Mesenchymal stem cell (in vitro differentiated cells and primary cell): ENCODE data around the gene IFIT2.

Experiments
- DNase-seq: peaks from one replicate; pipeline ENCODE4 v3.0.0-alpha.2; 2013
- H2AFZ ChIP-seq: one replicate; pipeline ENCODE4 v1.6.1; 2013; ENCODE audit warnings: low read depth, mild to moderate bottlenecking, control low read depth, inconsistent platforms, low read length, moderate library complexity
- H2AK5ac ChIP-seq: 2 replicates; pipeline ENCODE4 v1.6.1; 2013; ENCODE audit warnings: low read length, moderate library complexity, mild to moderate bottlenecking, inconsistent platforms; ENCODE audit not compliant: severe bottlenecking
- H2BK120ac ChIP-seq: one replicate; pipeline ENCODE4 v1.6.1; 2013; ENCODE audit warnings: low read depth, mild to moderate bottlenecking, inconsistent platforms, low read length, moderate library complexity
- H2BK12ac ChIP-seq, 2 experiments: one replicate each; pipeline ENCODE4 v1.6.1; 2013; ENCODE audit warnings: inconsistent platforms in 2 of 2, low read length in 2 of 2, mild to moderate bottlenecking in 2 of 2, moderate library complexity in 2 of 2, control low read depth in 1 of 2
- H2BK15ac ChIP-seq: one replicate; pipeline ENCODE4 v1.6.1; 2013; ENCODE audit warnings: mild to moderate bottlenecking, low read depth, inconsistent platforms; ENCODE audit not compliant: poor library complexity, severe bottlenecking
- H2BK5ac ChIP-seq: 2 replicates; pipeline ENCODE4 v1.6.1; 2013; ENCODE audit warnings: low read depth, mild to moderate bottlenecking, low read length, control low read depth, inconsistent platforms; ENCODE audit not compliant: poor library complexity, severe bottlenecking
- H3K14ac ChIP-seq, 2 experiments: one replicate each; pipeline ENCODE4 v1.6.1; 2013; ENCODE audit warnings: inconsistent platforms in 2 of 2, low read length in 2 of 2, control low read depth in 1 of 2, mild to moderate bottlenecking in 1 of 2, moderate library complexity in 1 of 2
- H3K18ac ChIP-seq, 2 experiments: one replicate each; pipeline ENCODE4 v1.6.1; 2013; ENCODE audit warnings: inconsistent platforms in 2 of 2, low read length in 2 of 2, control low read depth in 1 of 2, low read depth in 1 of 2, mild to moderate bottlenecking in 1 of 2
- H3K23ac ChIP-seq, 2 experiments: one replicate each; pipeline ENCODE4 v1.6.1; 2013; ENCODE audit warnings: inconsistent platforms in 2 of 2, low read length in 2 of 2, mild to moderate bottlenecking in 2 of 2, moderate library complexity in 2 of 2, control low read depth in 1 of 2
- H3K27ac ChIP-seq: 2 replicates; pipeline ENCODE4 v1.5.1; 2013; ENCODE audit warnings: mild to moderate bottlenecking, moderate library complexity, low read length, control low read depth, inconsistent platforms; ENCODE audit not compliant: poor library complexity, severe bottlenecking
- H3K27me3 ChIP-seq, 2 experiments: 2 replicates each; pipeline versions ENCODE4 v1.6.1 to v1.7.0; 2013; ENCODE audit warnings: low read length in 2 of 2, mild to moderate bottlenecking in 2 of 2, moderate library complexity in 2 of 2, control low read depth in 1 of 2, inconsistent platforms in 1 of 2; ENCODE audit not compliant: control insufficient read depth in 1 of 2, insufficient read depth in 1 of 2
- H3K36me3 ChIP-seq, 2 experiments: 2 replicates each; pipeline versions ENCODE4 v1.6.1 to v1.7.0; 2013; ENCODE audit warnings: low read length in 2 of 2, control low read depth in 1 of 2, inconsistent platforms in 1 of 2, low read depth in 1 of 2, mild to moderate bottlenecking in 1 of 2; ENCODE audit not compliant: insufficient read depth in 2 of 2, control insufficient read depth in 1 of 2
- H3K4ac ChIP-seq, 2 experiments: one replicate each; pipeline ENCODE4 v1.6.1; 2013; ENCODE audit warnings: inconsistent platforms in 2 of 2, low read length in 2 of 2, mild to moderate bottlenecking in 2 of 2, moderate library complexity in 2 of 2, control low read depth in 1 of 2, low read depth in 1 of 2
- H3K4me1 ChIP-seq: 2 replicates; pipeline ENCODE4 v1.6.1; 2013; ENCODE audit warnings: low read depth, low read length, control low read depth; ENCODE audit not compliant: control insufficient read depth, insufficient read depth
- H3K4me2 ChIP-seq: 2 replicates; pipeline ENCODE4 v1.6.1; 2013; ENCODE audit warnings: low read length, mild to moderate bottlenecking, inconsistent platforms; ENCODE audit not compliant: poor library complexity, severe bottlenecking
- H3K4me3 ChIP-seq, 2 experiments: 2 replicates each; pipeline versions ENCODE4 v1.5.1 to v1.7.0; 2013; ENCODE audit warnings: low read length in 2 of 2, mild to moderate bottlenecking in 2 of 2, control low read depth in 1 of 2, low read depth in 1 of 2; ENCODE audit not compliant: insufficient read depth in 1 of 2
- H3K79me1 ChIP-seq: replicated peaks from 2 replicates; pipeline ENCODE4 v1.6.1; 2013; ENCODE audit warnings: mild to moderate bottlenecking, control low read depth, low read length, inconsistent platforms; ENCODE audit not compliant: poor library complexity, severe bottlenecking
- H3K9ac ChIP-seq: 2 replicates; pipeline ENCODE4 v1.7.0; 2013; ENCODE audit warnings: mild to moderate bottlenecking, low read length, moderate library complexity
- H3K9me3 ChIP-seq: 2 replicates; pipeline ENCODE4 v1.7.0; 2013; ENCODE audit warnings: mild to moderate bottlenecking, low read length; ENCODE audit not compliant: control insufficient read depth
- H4K8ac ChIP-seq: one replicate; pipeline ENCODE4 v1.6.1; 2013; ENCODE audit warnings: inconsistent platforms, mild to moderate bottlenecking, low read length, moderate library complexity
- H4K91ac ChIP-seq: one replicate; pipeline ENCODE4 v1.6.1; 2013; ENCODE audit warnings: mild to moderate bottlenecking, low read length, inconsistent platforms
- WGBS: methylation state at CpG from one replicate; pipeline ENCODE4 v1.1.7; 2013; ENCODE audit warnings: mixed read lengths; 5-methylcytosine and 5-hydroxymethylcytosine counted together

The IFIT2 gene

GRCh38 chr10:89351412-89351779 lies 49.5 kb downstream of the IFIT2 start:
- H2BK120ac ChIP-seq, result peak overlapping the region; percentile 13
- H3K79me1 ChIP-seq, result no peaks in the 10 kb centered on the region
- no peaks in the 10 kb centered on the region for H3K36me3 ChIP-seq
- H3K14ac ChIP-seq, result no peak overlapping the region
- peak overlapping the region in 1 of 2 experiments; percentile 5 for H3K18ac ChIP-seq
- no peak overlapping the region for H2BK12ac ChIP-seq
- peak overlapping the region; percentile 95 for H2AK5ac ChIP-seq
- H3K4ac ChIP-seq, result peak overlapping the region in 1 of 2 experiments; percentile 63
- DNase-seq, result peak; percentile 68
- no peak overlapping the region for H3K23ac ChIP-seq
- H2BK5ac ChIP-seq, result peak overlapping the region; percentile 96
- H4K91ac ChIP-seq, result no peak overlapping the region
- peak overlapping the region; percentile 63 for H3K4me2 ChIP-seq
- peak overlapping the region; percentile 98 for H3K27ac ChIP-seq
- no peak overlapping the region for H2BK15ac ChIP-seq
- no peak overlapping the region for H2AFZ ChIP-seq
- 84% methylated on average over 1 of the region's 1 CpG for WGBS
- H3K4me3 ChIP-seq, result peak overlapping the region in 1 of 2 experiments; percentile 49
- H3K27me3 ChIP-seq, result no peaks in the 10 kb centered on the region
- H4K8ac ChIP-seq, result no peak overlapping the region
- H3K9ac ChIP-seq, result peak overlapping the region; percentile 89
- peaks cover 13% of the 10 kb centered on the region for H3K4me1 ChIP-seq
- no peaks in the 10 kb centered on the region for H3K9me3 ChIP-seq

DNA sequence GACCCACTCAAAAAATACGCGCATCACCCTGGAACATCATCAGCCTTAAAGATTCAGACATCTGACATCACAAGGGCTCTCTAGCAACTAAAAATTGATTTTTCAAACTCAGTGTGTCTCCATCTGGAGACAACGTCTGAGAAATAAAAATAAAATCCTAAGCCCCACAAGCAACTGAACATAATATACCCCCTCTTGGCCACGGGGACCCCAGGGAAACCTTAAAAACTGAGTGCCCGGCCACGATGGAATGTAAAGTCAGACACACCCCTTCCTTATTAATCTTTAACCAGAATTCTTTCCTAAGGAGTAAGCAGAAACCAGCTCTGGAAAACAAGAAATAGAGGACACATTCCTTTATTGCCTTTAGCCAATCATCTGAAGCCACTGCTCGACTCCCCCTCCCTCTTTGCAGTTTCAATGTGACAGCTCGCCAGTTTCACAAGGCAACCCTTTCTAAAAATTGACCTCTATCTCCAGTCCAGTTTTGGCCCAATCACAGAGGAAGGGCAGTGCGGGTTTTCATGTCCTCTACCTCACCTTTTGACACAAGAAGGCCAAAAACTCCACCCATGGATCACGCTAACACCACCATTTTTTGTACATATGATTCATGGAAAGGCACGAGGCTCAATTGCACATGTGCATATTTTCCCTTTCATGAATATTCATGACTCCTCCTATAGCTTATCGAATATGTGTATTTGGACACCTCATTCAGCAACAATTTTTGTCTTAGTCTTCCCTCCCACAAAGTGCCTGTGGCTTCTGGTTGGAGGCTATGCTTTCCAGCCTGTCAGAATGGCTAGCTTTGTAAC lies 50.1 kb downstream of the IFIT2 start:
- H3K27me3 ChIP-seq, result no peaks in the 10 kb centered on the region
- peak overlapping the region; percentile 98 for H3K27ac ChIP-seq
- H2BK120ac ChIP-seq, result peak overlapping the region; percentile 13
- no peak overlapping the region for H4K91ac ChIP-seq
- H3K14ac ChIP-seq, result no peak overlapping the region
- peak; percentile 97 for DNase-seq
- H3K9me3 ChIP-seq, result no peaks in the 10 kb centered on the region
- H3K4me1 ChIP-seq, result peaks cover 13% of the 10 kb centered on the region
- H2AFZ ChIP-seq, result peak overlapping the region; percentile 30
- WGBS, result 30% methylated on average over 12 of the region's 12 CpGs
- peak overlapping the region; percentile 96 for H2BK5ac ChIP-seq
- H2BK12ac ChIP-seq, result peak overlapping the region in 1 of 2 experiments; percentile 38
- H2BK15ac ChIP-seq, result no peak overlapping the region
- H3K9ac ChIP-seq, result peak overlapping the region; percentile 89
- peak overlapping the region; percentile 95 for H2AK5ac ChIP-seq
- no peak overlapping the region for H3K23ac ChIP-seq
- H3K18ac ChIP-seq, result peak overlapping the region in 1 of 2 experiments; percentile 5
- no peaks in the 10 kb centered on the region for H3K36me3 ChIP-seq
- H3K4me2 ChIP-seq, result peak overlapping the region; percentile 63
- H3K4me3 ChIP-seq, result peak overlapping the region in 1 of 2 experiments; percentile 49
- peak overlapping the region in 1 of 2 experiments; percentile 64 for H3K4ac ChIP-seq
- H4K8ac ChIP-seq, result no peak overlapping the region
- H3K79me1 ChIP-seq, result no peaks in the 10 kb centered on the region

GRCh38 chr10:89352802-89353201 lies 51.0 kb downstream of the IFIT2 start:
- Histone ChIP-seq H3K36me3 (no peaks in the 10 kb centered on the region), H4K8ac (no peak overlapping the region), H2BK120ac (no peak overlapping the region), H2BK5ac (no peak overlapping the region), H3K4me1 (peaks cover 11% of the 10 kb centered on the region), H3K4me2 (no peak overlapping the region), H4K91ac (no peak overlapping the region), H3K4me3 (peak overlapping the region in 1 of 2 experiments; percentile 49), H2BK15ac (no peak overlapping the region), H3K27me3 (no peaks in the 10 kb centered on the region), H3K23ac (no peak overlapping the region), H2BK12ac (peak overlapping the region in 1 of 2 experiments; percentile 89), H3K9me3 (no peaks in the 10 kb centered on the region), H2AFZ (no peak overlapping the region), H2AK5ac (no peak overlapping the region), H3K9ac (peak overlapping the region; percentile 89), H3K14ac (no peak overlapping the region), H3K27ac (peak overlapping the region; percentile 97), H3K18ac (peak overlapping the region; percentile 1 to 69), H3K4ac (no peak overlapping the region), H3K79me1 (no peaks in the 10 kb centered on the region)
- WGBS, result 90% methylated on average over 4 of the region's 4 CpGs
- peak; percentile 18 for DNase-seq

DNA sequence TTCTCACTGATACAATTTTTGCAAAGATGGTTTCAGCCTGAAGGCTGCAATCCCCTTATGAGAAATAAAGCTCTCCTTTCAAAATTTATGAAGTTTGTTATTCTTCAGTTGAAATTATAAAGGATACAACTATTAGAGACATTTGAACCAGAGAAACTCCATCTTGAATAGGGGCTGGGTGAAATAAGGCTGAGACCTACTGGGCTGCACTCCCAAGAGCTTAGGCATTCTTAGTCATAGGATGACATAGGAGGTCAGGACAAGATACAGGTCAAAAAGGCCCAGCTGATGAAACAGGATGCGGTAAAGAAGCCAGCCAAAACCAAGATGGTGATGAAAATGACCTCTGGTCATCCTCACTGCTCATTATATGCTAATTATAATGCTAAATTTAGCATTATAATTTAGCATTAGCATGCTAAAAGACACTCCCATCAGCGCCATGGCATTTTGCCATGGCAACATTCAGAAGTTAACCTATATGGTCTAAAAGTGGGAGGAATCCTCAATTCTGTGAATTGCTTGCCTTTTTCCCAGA lies 53.6 kb downstream of the IFIT2 start:
- Histone ChIP-seq H3K23ac (no peak overlapping the region), H2BK12ac (no peak overlapping the region), H3K14ac (no peak overlapping the region), H4K8ac (no peak overlapping the region), H3K4ac (no peak overlapping the region), H3K9ac (no peak overlapping the region), H2BK5ac (no peak overlapping the region), H3K4me2 (no peak overlapping the region), H3K18ac (no peak overlapping the region), H3K27ac (no peak overlapping the region), H2BK120ac (no peak overlapping the region), H4K91ac (no peak overlapping the region), H3K4me3 (no peak overlapping the region), H3K79me1 (no peaks in the 10 kb centered on the region), H3K27me3 (no peaks in the 10 kb centered on the region), H2AK5ac (no peak overlapping the region), H3K36me3 (no peaks in the 10 kb centered on the region), H3K4me1 (peaks cover 5% of the 10 kb centered on the region), H2AFZ (no peak overlapping the region), H2BK15ac (no peak overlapping the region), H3K9me3 (no peaks in the 10 kb centered on the region)
- peak; percentile 40 for DNase-seq
- WGBS, result 80% methylated on average over 1 of the region's 2 CpGs
